Spleen (tissue), 11 donors: ENCODE results near the gene INTS6. TPM values are rescaled to one million over a fixed set of nuclear protein-coding genes. Genes with fewer than 3 reads are reported as not detected.

Experiments
- DNase-seq: peaks from one replicate; pipeline ENCODE4 v3.0.0-alpha.2; 2020
- H3K27ac ChIP-seq, 8 donors: fragments of 200-600 bp; sonication (generic) in 7 of 8; 1 replicate in 4 of 8; 2 replicates in 4 of 8; pipeline versions ENCODE4 v1.5.0 to v1.8.0; 2016 to 2021; ENCODE audit warnings: inconsistent platforms in 4 of 8, mild to moderate bottlenecking in 4 of 8, moderate library complexity in 1 of 8
- H3K27me3 ChIP-seq, 7 donors: fragments of 200-600 bp; sonication (generic) in 6 of 7; replicated peaks in 1 of 7; 1 replicate in 4 of 7; 2 replicates in 3 of 7; pipeline versions ENCODE4 v1.5.0 to v1.8.0; 2016 to 2021; ENCODE audit warnings: inconsistent platforms in 3 of 7, mild to moderate bottlenecking in 1 of 7
- H3K36me3 ChIP-seq, 6 donors: fragments of 200-600 bp; sonication (generic) in 5 of 6; 1 replicate in 4 of 6; 2 replicates in 2 of 6; pipeline versions ENCODE4 v1.5.0 to v1.8.0; 2016 to 2021; ENCODE audit warnings: inconsistent platforms in 2 of 6
- H3K4me1 ChIP-seq, 6 donors: fragments of 200-600 bp; sonication (generic) in 5 of 6; 1 replicate in 3 of 6; 2 replicates in 3 of 6; pipeline versions ENCODE4 v1.5.0 to v1.8.0; 2016 to 2021; ENCODE audit warnings: inconsistent platforms in 3 of 6
- H3K4me3 ChIP-seq, 8 donors: fragments of 200-600 bp; sonication (generic) in 7 of 8; 1 replicate in 4 of 8; 2 replicates in 4 of 8; pipeline versions ENCODE4 v1.5.0 to v1.8.0; 2016 to 2021; ENCODE audit warnings: inconsistent platforms in 4 of 8, mild to moderate bottlenecking in 4 of 8, moderate library complexity in 2 of 8
- H3K9me3 ChIP-seq, 8 donors: fragments of 200-600 bp; sonication (generic) in 7 of 8; 1 replicate in 4 of 8; 2 replicates in 4 of 8; pipeline versions ENCODE4 v1.5.0 to v1.8.0; 2016 to 2021; ENCODE audit warnings: inconsistent platforms in 4 of 8
- POLR2A ChIP-seq, 3 donors: fragments of 450-650 bp; IDR thresholded peaks; one replicate each; pipeline ENCODE4 v1.5.1; 2017; ENCODE audit warnings: antibody characterized with exemption in 3 of 3, mild to moderate bottlenecking in 1 of 3
- POLR2AphosphoS5 ChIP-seq, 3 donors: sonication (generic); formaldehyde crosslinking; IDR thresholded peaks; one replicate each; pipeline ENCODE4 v1.5.1; 2017; ENCODE audit warnings: antibody characterized with exemption in 3 of 3
- WGBS, 5 donors: extraction: QIAGEN DNeasy Blood & Tissue Kit in 3 of 5; methylation state at CpG; one replicate each; pipeline versions ENCODE4 v1.1.5 to v1.1.7; 2013 to 2018; 5-methylcytosine and 5-hydroxymethylcytosine counted together
- intact Hi-C: fragments of 100-400 bp; cut with DNase I; formaldehyde crosslinking; loops from one replicate; pipeline ENCODE4 v1.15.0; 2023; ENCODE audit warnings: low total_unique reads
- polyA plus RNA-seq, 3 donors: library from polyadenylated mRNA; stranded (reverse); fragments of 200-250 nt; gene quantifications; one replicate each; pipeline ENCODE4 v1.2.1, GENCODE V29; 2013
- total RNA-seq, 7 donors: library from RNA; depleted of rRNA in 3 of 7; stranded (reverse); fragments of >200 nt in 3 of 7; fragmentation: NEBNext Ultra II Directional in 4 of 7; extraction: Animal tissue kit (Norgen Biotek cat#: 25700) in 4 of 7; gene quantifications; one replicate each; pipeline versions ENCODE4 v1.1.0 to v1.2.1, GENCODE V29; 2016 to 2021
- TF ChIP-seq, protein P1 (sequence below), 11 experiments: fragments of 200-600 bp in 7 of 11; fragments of 450-650 bp in 4 of 11; sonication (generic) in 4 of 11; IDR thresholded peaks in 8 of 11; conservative IDR thresholded peaks in 3 of 11; 1 replicate in 7 of 11; 2 replicates in 4 of 11; pipeline versions ENCODE4 v1.4.0 to v1.8.0; 2016 to 2021; ENCODE audit warnings: antibody characterized with exemption in 11 of 11, inconsistent platforms in 4 of 11, mild to moderate bottlenecking in 1 of 11
- donor health status: healthy with polysubstance abuse.
- donor health status: DM: no; HTN: no; CAD: no; lungs with moderate emphysema.
- donor health status: DM: no; HTN: no; CAD: no.
- donor health status: Bipolar disorder and iron deficiency.
- donor health status: healthy.
- donor health status: DM: no; HTN: no; CAD: no.
- donor health status: DM: yes; HTN: yes; CAD: no.

The INTS6 gene
- total and polyA plus RNA-seq, 10 donors = 9.0 to 61.8 (median 45.8) TPM

DNA sequence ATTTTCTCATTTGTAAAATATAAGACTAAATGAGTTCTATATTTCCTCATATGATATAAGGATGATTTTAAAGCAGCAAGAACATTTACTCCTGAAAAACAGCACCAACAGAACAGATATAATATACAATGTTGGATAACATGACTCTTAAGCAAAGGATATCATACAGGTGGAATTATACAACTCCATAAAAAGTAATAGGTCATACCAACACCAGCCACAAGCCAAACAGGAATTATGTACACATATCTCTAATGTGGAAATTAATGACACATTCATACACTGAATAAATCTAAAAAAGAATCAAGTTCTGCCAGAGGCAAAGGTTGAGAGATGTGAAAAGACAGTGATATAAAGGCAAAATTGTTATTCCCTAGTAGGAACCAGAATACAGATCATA, 25.9 kb downstream of the INTS6 start:
- DNase-seq = no peak
- Histone ChIP-seq H3K9me3 (no peaks in the 10 kb centered on the region), H3K4me1 (peaks cover 4 to 62% (median 38%) of the 10 kb centered on the region in 6 donors), H3K27ac (no peak overlapping the region), H3K4me3 (no peak overlapping the region), H3K36me3 (peaks cover 0 to 54% (median 16%) of the 10 kb centered on the region in 6 donors), H3K27me3 (no peaks in the 10 kb centered on the region)
- intact Hi-C loops = no loop called here
- TF ChIP-seq, protein P1, sequence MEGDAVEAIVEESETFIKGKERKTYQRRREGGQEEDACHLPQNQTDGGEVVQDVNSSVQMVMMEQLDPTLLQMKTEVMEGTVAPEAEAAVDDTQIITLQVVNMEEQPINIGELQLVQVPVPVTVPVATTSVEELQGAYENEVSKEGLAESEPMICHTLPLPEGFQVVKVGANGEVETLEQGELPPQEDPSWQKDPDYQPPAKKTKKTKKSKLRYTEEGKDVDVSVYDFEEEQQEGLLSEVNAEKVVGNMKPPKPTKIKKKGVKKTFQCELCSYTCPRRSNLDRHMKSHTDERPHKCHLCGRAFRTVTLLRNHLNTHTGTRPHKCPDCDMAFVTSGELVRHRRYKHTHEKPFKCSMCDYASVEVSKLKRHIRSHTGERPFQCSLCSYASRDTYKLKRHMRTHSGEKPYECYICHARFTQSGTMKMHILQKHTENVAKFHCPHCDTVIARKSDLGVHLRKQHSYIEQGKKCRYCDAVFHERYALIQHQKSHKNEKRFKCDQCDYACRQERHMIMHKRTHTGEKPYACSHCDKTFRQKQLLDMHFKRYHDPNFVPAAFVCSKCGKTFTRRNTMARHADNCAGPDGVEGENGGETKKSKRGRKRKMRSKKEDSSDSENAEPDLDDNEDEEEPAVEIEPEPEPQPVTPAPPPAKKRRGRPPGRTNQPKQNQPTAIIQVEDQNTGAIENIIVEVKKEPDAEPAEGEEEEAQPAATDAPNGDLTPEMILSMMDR (IDR thresholded peaks at IDR 0.05 in 8 of 11, conservative IDR thresholded peaks at IDR 0.05 in 3 of 11) = no peak
- TF ChIP-seq POLR2AphosphoS5 (IDR thresholded peaks at IDR 0.05) (no peak), POLR2A (IDR thresholded peaks at IDR 0.05) (no peak)

DNA sequence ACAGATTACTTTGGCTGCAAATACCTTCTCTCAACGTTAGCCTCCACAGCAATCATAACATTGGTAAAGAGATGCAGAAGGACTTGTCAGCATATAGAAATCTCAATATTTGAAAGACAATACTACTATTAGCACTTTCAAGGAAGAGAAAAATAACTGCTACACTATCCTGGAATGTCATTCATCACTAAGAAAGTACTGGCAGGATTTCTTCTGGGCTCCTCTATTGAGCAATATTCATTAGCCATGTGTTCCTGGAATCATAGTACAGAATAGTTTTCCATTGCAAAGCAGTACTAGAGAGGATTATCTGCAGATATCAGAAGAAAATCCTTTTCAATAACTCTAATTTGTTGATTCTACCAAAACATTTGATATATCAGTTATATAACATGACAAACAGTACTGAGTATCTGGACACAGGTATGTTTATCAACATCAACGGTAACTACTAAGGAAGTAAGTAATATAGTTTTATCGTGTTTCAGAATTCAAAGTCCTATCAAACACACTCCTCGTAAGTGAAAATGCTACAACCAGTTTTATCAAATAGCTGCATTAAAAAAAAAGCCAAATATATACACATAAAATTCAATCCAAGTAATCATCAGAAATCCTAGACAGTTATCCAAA, 27.3 kb downstream of the INTS6 start:
- Histone ChIP-seq H3K4me3 (no peak overlapping the region), H3K9me3 (no peaks in the 10 kb centered on the region), H3K27ac (no peak overlapping the region), H3K36me3 (peaks cover 0 to 63% (median 16%) of the 10 kb centered on the region in 6 donors), H3K27me3 (no peaks in the 10 kb centered on the region), H3K4me1 (peaks cover 7 to 76% (median 51%) of the 10 kb centered on the region in 6 donors)
- 82 to 94% (median 88%) methylated on average over 4 of the region's 4 CpGs for WGBS, 5 donors
- intact Hi-C loops = no loop called here
- DNase-seq = no peak
- TF ChIP-seq, protein P1 (IDR thresholded peaks at IDR 0.05 in 8 of 11, conservative IDR thresholded peaks at IDR 0.05 in 3 of 11) = no peak
- TF ChIP-seq POLR2AphosphoS5 (IDR thresholded peaks at IDR 0.05) = no peak
- no peak for TF ChIP-seq POLR2A (IDR thresholded peaks at IDR 0.05)

DNA sequence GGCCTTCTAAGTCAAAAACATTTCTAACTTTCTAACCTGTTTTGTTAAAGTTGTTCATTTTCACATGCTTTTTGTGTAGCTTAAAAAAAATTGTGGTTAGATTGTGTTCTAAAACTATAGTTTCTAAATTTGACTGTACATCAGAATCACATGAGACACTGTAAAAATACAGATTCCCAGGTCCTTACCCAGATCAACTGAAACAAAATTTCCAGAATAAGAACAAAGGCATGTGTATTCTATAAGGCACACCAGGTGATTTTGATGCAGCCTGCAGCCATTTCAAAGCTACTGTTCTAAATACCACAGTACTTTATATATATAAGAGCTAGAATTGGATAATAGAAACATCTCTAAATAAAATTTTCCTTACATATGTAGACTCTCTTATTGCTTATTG, 29.1 kb downstream of the INTS6 start:
- Histone ChIP-seq H3K36me3 (peaks cover 0 to 48% (median 5%) of the 10 kb centered on the region in 6 donors), H3K4me1 (peaks cover 7 to 94% (median 64%) of the 10 kb centered on the region in 6 donors), H3K27me3 (no peaks in the 10 kb centered on the region), H3K4me3 (no peak overlapping the region), H3K27ac (no peak overlapping the region), H3K9me3 (no peaks in the 10 kb centered on the region)
- intact Hi-C loops = no loop called here
- TF ChIP-seq POLR2AphosphoS5 (IDR thresholded peaks at IDR 0.05) (no peak), POLR2A (IDR thresholded peaks at IDR 0.05) (no peak)
- TF ChIP-seq, protein P1 (IDR thresholded peaks at IDR 0.05 in 8 of 11, conservative IDR thresholded peaks at IDR 0.05 in 3 of 11) = no peak
- no peak for DNase-seq

DNA sequence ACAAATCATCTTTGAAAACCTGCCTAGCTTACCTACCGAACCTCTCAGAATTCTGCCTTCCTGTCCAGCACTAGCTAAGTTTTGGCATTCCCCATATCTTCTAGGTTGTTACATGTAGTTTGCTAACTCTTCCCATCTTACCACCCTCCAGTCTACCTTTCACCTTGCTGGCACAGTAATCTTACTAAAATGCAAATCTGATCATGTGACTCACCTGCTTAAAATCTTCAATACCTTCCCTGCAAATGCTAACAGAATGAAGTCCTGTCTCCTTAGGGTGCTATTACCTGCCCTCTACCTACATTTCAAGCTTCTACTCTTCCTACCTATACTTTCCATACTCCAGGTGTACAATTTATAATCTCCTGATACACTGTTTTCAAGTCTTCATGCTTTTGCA, 30.4 kb downstream of the INTS6 start:
- Histone ChIP-seq H3K27me3 (no peaks in the 10 kb centered on the region), H3K4me1 (peaks cover 6 to 100% (median 67%) of the 10 kb centered on the region in 6 donors), H3K9me3 (no peaks in the 10 kb centered on the region), H3K27ac (no peak overlapping the region), H3K4me3 (no peak overlapping the region), H3K36me3 (peaks cover 0 to 40% (median 1%) of the 10 kb centered on the region in 6 donors)
- TF ChIP-seq POLR2A (IDR thresholded peaks at IDR 0.05) (no peak), POLR2AphosphoS5 (IDR thresholded peaks at IDR 0.05) (no peak)
- TF ChIP-seq, protein P1 (IDR thresholded peaks at IDR 0.05 in 8 of 11, conservative IDR thresholded peaks at IDR 0.05 in 3 of 11) = no peak
- intact Hi-C loops = no loop called here
- no peak for DNase-seq
- 66 to 90% (median 81%) methylated on average over 1 of the region's 1 CpG for WGBS, 5 donors
